PC-9 (cell line): Measurements from ENCODE around the gene ASCC3. TPM values are rescaled to one million over a fixed set of nuclear protein-coding genes. Genes with fewer than 3 reads are reported as not detected.

Source experiments
- BruUV-seq: library from RNA; stranded (reverse); fragments of 400-500 nt; replicated peaks from 2 replicates; lab custom pipeline; 2021; lab: Mats Ljungman, UMichigan
- CTCF ChIA-PET: fragments of 300-600 bp; sonication (Branson Sonifier 250); formaldehyde crosslinking; loops from one replicate; lab custom pipeline; 2022; ENCODE audit warnings: antibody characterized with exemption; lab: Charles Lee
- POLR2A ChIA-PET: fragments of 300-600 bp; sonication (Branson Sonifier 250); formaldehyde crosslinking; loops from one replicate; lab custom pipeline; 2022; ENCODE audit warnings: antibody characterized with exemption; ENCODE audit not compliant: unreplicated experiment; lab: Charles Lee
- DNase-seq, 2 experiments: peaks; one replicate each; pipeline versions ENCODE4 v3.0.0 to v3.0.0-alpha.2; 2015 to 2022; ENCODE audit warnings: mixed read lengths in 1 of 2
- H2AFZ ChIP-seq: fragments of 200-600 bp; sonication (generic); 2 replicates; pipeline ENCODE4 v1.8.1; 2017; ENCODE audit warnings: antibody characterized with exemption
- H3F3A ChIP-seq: fragments of 200-600 bp; sonication (generic); 2 replicates; pipeline ENCODE4 v1.8.1; 2017; ENCODE audit warnings: antibody characterized with exemption, mild to moderate bottlenecking, low read depth; ENCODE audit not compliant: insufficient read depth
- H3K27ac ChIP-seq: fragments of 200-600 bp; sonication (generic); 2 replicates; pipeline ENCODE4 v1.6.1; 2016; ENCODE audit warnings: mixed run types
- H3K27me3 ChIP-seq: fragments of 200-600 bp; sonication (generic); 2 replicates; pipeline ENCODE4 v1.6.1; 2016; ENCODE audit warnings: low read depth, mixed run types; ENCODE audit not compliant: insufficient read depth
- H3K36me3 ChIP-seq: fragments of 200-600 bp; sonication (generic); 2 replicates; pipeline ENCODE4 v1.6.1; 2016; ENCODE audit warnings: low read depth, mixed run types
- H3K4me1 ChIP-seq: fragments of 200-600 bp; sonication (generic); replicated peaks from 2 replicates; pipeline ENCODE4 v1.6.1; 2016; ENCODE audit warnings: mixed run types; ENCODE audit not compliant: insufficient read depth
- H3K4me2 ChIP-seq: fragments of 200-600 bp; sonication (generic); 2 replicates; pipeline ENCODE4 v1.6.1; 2017; ENCODE audit warnings: mixed run types
- H3K4me3 ChIP-seq: fragments of 200-600 bp; sonication (generic); 2 replicates; pipeline ENCODE4 v1.6.1; 2016; ENCODE audit warnings: mixed run types
- H3K79me2 ChIP-seq: fragments of 200-600 bp; sonication (generic); 2 replicates; pipeline ENCODE4 v1.6.1; 2017; ENCODE audit warnings: low read depth, mixed run types
- H3K9me2 ChIP-seq: fragments of 200-600 bp; sonication (generic); 2 replicates; pipeline ENCODE4 v1.8.1; 2017; ENCODE audit warnings: mild to moderate bottlenecking; ENCODE audit not compliant: insufficient read depth
- H3K9me3 ChIP-seq: fragments of 200-600 bp; sonication (generic); 2 replicates; pipeline ENCODE4 v1.8.1; 2016; ENCODE audit warnings: low read depth; ENCODE audit not compliant: insufficient read depth
- H4K20me1 ChIP-seq: fragments of 200-600 bp; sonication (generic); 2 replicates; pipeline ENCODE4 v1.8.1; 2017; ENCODE audit not compliant: insufficient read depth
- CTCF ChIP-seq: fragments of 200-600 bp; sonication (generic); conservative IDR thresholded peaks from 2 replicates; pipeline ENCODE4 v1.6.1; 2017; ENCODE audit warnings: mixed run types, antibody characterized with exemption, mild to moderate bottlenecking, moderate library complexity
- EZH2 ChIP-seq: fragments of 200-600 bp; sonication (generic); IDR thresholded peaks from 2 replicates; pipeline ENCODE4 v1.8.0; 2017; ENCODE audit warnings: antibody characterized with exemption, low read depth
- intact Hi-C: fragments of 100-400 bp; cut with micrococcal nuclease; formaldehyde crosslinking; loops from one replicate; pipeline ENCODE4 v1.10.0; 2022; ENCODE audit not compliant: unreplicated experiment
- total RNA-seq: library from RNA; stranded (reverse); gene quantifications from 2 replicates; pipeline ENCODE4 v1.2.3, GENCODE V29; 2021

ASCC3 gene
- total RNA-seq, 1 experiment from 2014 or later: 29.4 TPM

GRCh38 chr6:100663219-100663863 lies 217.8 kb downstream of the ASCC3 start:
- Histone ChIP-seq H3K9me2 (no peaks in the 10 kb centered on the region), H3K9me3 (no peaks in the 10 kb centered on the region), H3K27ac (peak overlapping the region; percentile 69), H3K79me2 (no peaks in the 10 kb centered on the region), H2AFZ (no peak overlapping the region), H4K20me1 (no peaks in the 10 kb centered on the region), H3K27me3 (no peaks in the 10 kb centered on the region), H3K4me1 (peaks cover 14% of the 10 kb centered on the region), H3K4me3 (no peak overlapping the region), H3K4me2 (0 out of 2 replicates have a peak overlapping the region, but pooled peaks have one; percentile 27), H3K36me3 (no peaks in the 10 kb centered on the region), H3F3A (0 out of 2 replicates have a peak, but pooled peaks cover 8% of the 10 kb centered on the region)
- CTCF ChIA-PET: interaction anchor here (0.5 to 0.6 kb wide), 2 partner anchors 547 to 560 kb away, joined by 3 to 4 read pairs; no protein-coding TSS in a partner anchor
- intact Hi-C loops: loop anchor here (5.0 kb wide), 1 partner anchor 564 kb away; no protein-coding TSS in a partner anchor
- peak in 1 of 2 experiments; percentile 76 for DNase-seq
- POLR2A ChIA-PET: no interaction called here
- no peak for TF ChIP-seq CTCF
- no peak for TF ChIP-seq EZH2
- BruUV-seq: no TSS peak

- H3K36me3 ChIP-seq: no peaks in the 10 kb centered on the region; the same call in 1 of the 2 replicates
- TF ChIP-seq CTCF (no peak), EZH2 (no peak)
- ChIA-PET CTCF (no interaction called here), POLR2A (no interaction called here)
- H3K27ac ChIP-seq: no peak overlapping the region
- H2AFZ ChIP-seq: no peak overlapping the region
- intact Hi-C loops: loop anchor here (5.0 kb wide), 1 partner anchor 565 kb away; no protein-coding TSS in a partner anchor
- no peak overlapping the region for H3K4me3 ChIP-seq
- no peaks in the 10 kb centered on the region for H3K9me3 ChIP-seq
- peaks cover 11% of the 10 kb centered on the region; the same call in 1 of the 2 replicates for H3F3A ChIP-seq
- H3K27me3 ChIP-seq: no peaks in the 10 kb centered on the region
- H3K9me2 ChIP-seq: no peaks in the 10 kb centered on the region
- H3K79me2 ChIP-seq: no peaks in the 10 kb centered on the region
- H3K4me2 ChIP-seq: no peak overlapping the region
- no TSS peak for BruUV-seq
- H4K20me1 ChIP-seq: no peaks in the 10 kb centered on the region
- H3K4me1 ChIP-seq: peaks cover 14% of the 10 kb centered on the region
- DNase-seq: no peak
Observed at GRCh38 chr6:100662264-100662663, 218.9 kb downstream of the ASCC3 start.

GRCh38 chr6:100658486-100658885 lies 222.6 kb downstream of the ASCC3 start:
- H2AFZ ChIP-seq: no peak overlapping the region
- no peak overlapping the region for H3K4me3 ChIP-seq
- H3K79me2 ChIP-seq: no peaks in the 10 kb centered on the region
- ChIA-PET POLR2A (no interaction called here), CTCF (interaction anchor here (0.5 to 0.7 kb wide), 2 partner anchors 71 to 656 kb away, joined by 3 to 5 read pairs; no protein-coding TSS in a partner anchor)
- intact Hi-C loops: loop anchor here (5.0 to 10.0 kb wide), 2 partner anchors 184 to 481 kb away; no protein-coding TSS in a partner anchor
- H3K9me2 ChIP-seq: no peaks in the 10 kb centered on the region
- peaks cover 5% of the 10 kb centered on the region; the same call in 1 of the 2 replicates for H3K36me3 ChIP-seq
- BruUV-seq: no TSS peak
- H3K4me1 ChIP-seq: peaks cover 8% of the 10 kb centered on the region
- no peaks in the 10 kb centered on the region for H4K20me1 ChIP-seq
- H3F3A ChIP-seq: peaks cover 5% of the 10 kb centered on the region; the same call in 1 of the 2 replicates
- H3K4me2 ChIP-seq: no peak overlapping the region
- no peaks in the 10 kb centered on the region for H3K27me3 ChIP-seq
- H3K27ac ChIP-seq: no peak overlapping the region
- H3K9me3 ChIP-seq: no peaks in the 10 kb centered on the region
- TF ChIP-seq EZH2 (no peak), CTCF (no peak)
- DNase-seq: no peak
